Mesothelial cell of epicardium (in vitro differentiated cells): ENCODE data around the gene GUCY1B1. TPM values are rescaled to one million over a fixed set of nuclear protein-coding genes. Genes with fewer than 3 reads are reported as not detected.

ENCODE experiments used
- DNase-seq, 2 experiments: peaks; one replicate each; pipeline ENCODE4 v3.0.0; 2021; ENCODE audit warnings: low spot score in 2 of 2; ENCODE audit not compliant: unreplicated experiment in 2 of 2
- H3K27ac Mint-ChIP-seq: 2 replicates; pipeline ENCODE4 v1.8.0; 2021; ENCODE audit warnings: mixed read lengths
- H3K27me3 Mint-ChIP-seq: 2 replicates; pipeline ENCODE4 v1.8.0; 2021; ENCODE audit warnings: low read depth, mixed read lengths
- H3K36me3 Mint-ChIP-seq: 2 replicates; pipeline ENCODE4 v1.8.0; 2021; ENCODE audit warnings: mixed read lengths
- H3K4me1 Mint-ChIP-seq: 2 replicates; pipeline ENCODE4 v1.8.0; 2021; ENCODE audit warnings: mixed read lengths
- H3K4me3 Mint-ChIP-seq: 2 replicates; pipeline ENCODE4 v1.8.0; 2021; ENCODE audit warnings: mild to moderate bottlenecking, moderate library complexity, mixed read lengths
- H3K9me3 Mint-ChIP-seq: 2 replicates; pipeline ENCODE4 v1.8.0; 2021; ENCODE audit warnings: mixed read lengths
- total RNA-seq: library from RNA; stranded (reverse); gene quantifications from 3 replicates; pipeline ENCODE4 v1.2.1, GENCODE V29; 2021
- TF ChIP-seq, protein P1 (sequence below): fragments of 200-600 bp; sonication (generic); IDR thresholded peaks from one replicate; pipeline ENCODE4 v1.5.0; 2021; ENCODE audit warnings: antibody characterized with exemption; ENCODE audit not compliant: unreplicated experiment

GUCY1B1 gene
- total RNA-seq, 1 donor from 2014 or later: 17.1 TPM

DNA sequence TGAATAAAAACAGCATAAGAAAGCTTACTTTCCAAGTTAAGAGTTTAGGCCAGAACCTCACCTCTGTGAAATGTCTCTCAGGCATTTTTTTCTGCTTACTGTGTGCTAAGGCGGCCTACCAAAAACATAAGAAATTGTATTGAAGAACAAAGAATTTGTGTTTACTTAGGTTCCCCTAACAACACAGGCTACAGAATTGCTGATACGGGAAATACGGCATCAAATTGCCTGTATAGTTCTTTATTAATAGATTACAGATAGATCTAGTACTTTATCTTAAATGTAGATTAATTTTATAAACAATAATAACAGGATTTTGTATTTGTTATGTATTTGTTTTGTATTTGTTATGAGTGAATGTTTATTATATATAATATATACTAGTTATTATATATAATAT is 94.4 kb downstream of the GUCY1B1 start:
- TF ChIP-seq, protein P1, sequence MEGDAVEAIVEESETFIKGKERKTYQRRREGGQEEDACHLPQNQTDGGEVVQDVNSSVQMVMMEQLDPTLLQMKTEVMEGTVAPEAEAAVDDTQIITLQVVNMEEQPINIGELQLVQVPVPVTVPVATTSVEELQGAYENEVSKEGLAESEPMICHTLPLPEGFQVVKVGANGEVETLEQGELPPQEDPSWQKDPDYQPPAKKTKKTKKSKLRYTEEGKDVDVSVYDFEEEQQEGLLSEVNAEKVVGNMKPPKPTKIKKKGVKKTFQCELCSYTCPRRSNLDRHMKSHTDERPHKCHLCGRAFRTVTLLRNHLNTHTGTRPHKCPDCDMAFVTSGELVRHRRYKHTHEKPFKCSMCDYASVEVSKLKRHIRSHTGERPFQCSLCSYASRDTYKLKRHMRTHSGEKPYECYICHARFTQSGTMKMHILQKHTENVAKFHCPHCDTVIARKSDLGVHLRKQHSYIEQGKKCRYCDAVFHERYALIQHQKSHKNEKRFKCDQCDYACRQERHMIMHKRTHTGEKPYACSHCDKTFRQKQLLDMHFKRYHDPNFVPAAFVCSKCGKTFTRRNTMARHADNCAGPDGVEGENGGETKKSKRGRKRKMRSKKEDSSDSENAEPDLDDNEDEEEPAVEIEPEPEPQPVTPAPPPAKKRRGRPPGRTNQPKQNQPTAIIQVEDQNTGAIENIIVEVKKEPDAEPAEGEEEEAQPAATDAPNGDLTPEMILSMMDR: no peak
- Mint-ChIP-seq H3K27ac (no peak overlapping the region), H3K4me3 (no peak overlapping the region), H3K9me3 (peaks cover 13% of the 10 kb centered on the region), H3K4me1 (peaks cover 16% of the 10 kb centered on the region), H3K36me3 (peaks cover 4% of the 10 kb centered on the region), H3K27me3 (no peaks in the 10 kb centered on the region)
- no peak for DNase-seq

DNA sequence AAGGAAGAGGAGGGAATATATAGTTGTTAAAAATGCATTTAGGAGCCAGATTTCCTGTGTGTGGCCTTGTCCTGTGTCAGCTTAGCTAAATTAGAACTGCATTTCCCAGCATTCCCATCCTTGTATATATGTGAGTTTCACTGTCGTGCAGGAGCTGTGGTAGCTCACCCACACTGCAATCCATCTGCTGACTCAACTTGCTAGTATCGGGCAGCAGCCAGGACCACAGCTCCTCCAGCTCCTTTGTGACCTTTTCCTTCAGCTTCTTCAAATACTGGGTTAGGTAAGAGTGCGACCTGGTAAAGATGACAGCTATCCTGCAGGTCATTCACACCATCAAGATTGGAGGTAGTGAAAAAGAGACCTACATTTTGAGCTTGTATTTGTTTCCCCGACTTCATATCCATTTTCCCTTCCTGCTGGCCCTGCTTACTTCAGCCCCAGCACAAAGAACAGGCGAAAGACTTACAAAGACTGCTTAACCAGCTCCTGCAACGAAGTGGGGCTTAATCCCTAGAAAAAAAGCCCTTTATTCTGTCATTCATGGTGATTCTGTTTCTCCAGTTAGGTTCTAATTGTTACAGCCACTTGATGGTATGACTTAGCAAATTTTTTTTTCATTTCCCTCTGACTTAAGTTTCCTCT is 95.9 kb downstream of the GUCY1B1 start:
- Mint-ChIP-seq H3K36me3 (peaks cover 2% of the 10 kb centered on the region), H3K9me3 (peaks cover 15% of the 10 kb centered on the region), H3K27me3 (no peaks in the 10 kb centered on the region), H3K4me3 (peak overlapping the region; percentile 27), H3K4me1 (peaks cover 19% of the 10 kb centered on the region), H3K27ac (peak overlapping the region; percentile 47)
- TF ChIP-seq, protein P1: no peak
- no peak for DNase-seq

DNA sequence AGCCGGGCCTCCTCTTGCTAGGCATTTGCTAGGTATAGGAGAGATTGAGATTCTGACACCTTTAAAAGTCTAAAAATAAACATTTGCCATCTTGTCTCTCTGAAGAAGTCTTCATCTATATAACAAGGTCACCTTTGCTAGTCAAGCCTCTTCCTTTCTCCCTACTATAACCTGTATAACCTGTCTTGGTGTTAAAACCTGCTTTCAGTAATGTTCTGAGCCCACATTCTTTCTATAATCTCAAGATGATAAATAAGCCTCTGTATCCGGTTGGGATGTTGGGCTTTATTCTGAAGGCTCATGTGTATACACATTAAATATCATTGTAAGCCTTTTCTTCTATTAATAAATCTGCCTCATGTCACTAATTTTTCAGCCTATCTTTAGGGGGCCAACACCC is 97.1 kb downstream of the GUCY1B1 start:
- no peaks in the 10 kb centered on the region for H3K36me3 Mint-ChIP-seq
- TF ChIP-seq, protein P1: no peak
- peak overlapping the region; percentile 2 for H3K27ac Mint-ChIP-seq
- no peak overlapping the region for H3K4me3 Mint-ChIP-seq
- H3K9me3 Mint-ChIP-seq: peaks cover 5% of the 10 kb centered on the region
- H3K4me1 Mint-ChIP-seq: peaks cover 19% of the 10 kb centered on the region
- H3K27me3 Mint-ChIP-seq: no peaks in the 10 kb centered on the region
- no peak for DNase-seq

Other genes with a start within 250 kb of the GUCY1B1 start
- 49.1 to 52.3 TPM (median 52.2 TPM) in 3 replicates for gene GUCY1A1, start 92.2 kb upstream of the GUCY1B1 start, total RNA-seq
- gene ASIC5, start 107.3 kb downstream of the GUCY1B1 start, total RNA-seq: not detected in 3 replicates
- 5.8 to 6.8 TPM (median 6.7 TPM) in 3 replicates for gene TDO2, start 144.7 kb downstream of the GUCY1B1 start, total RNA-seq
- gene CTSO, start 194.8 kb downstream of the GUCY1B1 start, total RNA-seq: 7.6 TPM in 3 replicates